NCI-H2107 treated with DMSO at 0.1 percent for 48 hours (cell line): Measurements from ENCODE around the gene DYNLRB1.
"Not testable (repeated sequence)": the region's sequence is repeated elsewhere in the genome, so short reads cannot be mapped to it uniquely, and the experiment has no call there.

ENCODE experiments used
- DNase-seq: peaks from one replicate; lab custom pipeline; 2025; ENCODE audit not compliant: unreplicated experiment; lab: John Stamatoyannopoulos, UW

DYNLRB1 gene

DNA sequence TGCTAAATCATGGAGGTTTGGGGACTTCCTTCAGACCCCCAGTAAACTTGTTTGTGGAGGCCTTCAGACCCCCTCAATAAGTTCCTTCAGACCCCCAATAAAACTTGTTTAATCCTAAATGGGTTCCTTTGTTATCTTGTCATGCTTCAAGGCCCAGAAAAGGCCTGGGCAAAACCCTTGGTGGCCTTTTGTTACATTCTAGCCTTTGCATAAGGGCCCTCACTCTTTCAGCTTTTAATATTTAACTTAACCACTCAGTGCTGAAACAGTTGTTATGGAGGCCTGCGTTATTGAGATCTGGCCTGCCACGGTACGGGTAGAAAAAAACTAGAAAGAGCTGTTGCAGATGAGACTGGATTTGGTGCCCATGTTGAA, 4.3 kb upstream of the DYNLRB1 start:
- DNase-seq = no peak

GRCh38 chr20:34512266-34512954, 3.8 kb upstream of the DYNLRB1 start:
- DNase-seq = no peak

DNA sequence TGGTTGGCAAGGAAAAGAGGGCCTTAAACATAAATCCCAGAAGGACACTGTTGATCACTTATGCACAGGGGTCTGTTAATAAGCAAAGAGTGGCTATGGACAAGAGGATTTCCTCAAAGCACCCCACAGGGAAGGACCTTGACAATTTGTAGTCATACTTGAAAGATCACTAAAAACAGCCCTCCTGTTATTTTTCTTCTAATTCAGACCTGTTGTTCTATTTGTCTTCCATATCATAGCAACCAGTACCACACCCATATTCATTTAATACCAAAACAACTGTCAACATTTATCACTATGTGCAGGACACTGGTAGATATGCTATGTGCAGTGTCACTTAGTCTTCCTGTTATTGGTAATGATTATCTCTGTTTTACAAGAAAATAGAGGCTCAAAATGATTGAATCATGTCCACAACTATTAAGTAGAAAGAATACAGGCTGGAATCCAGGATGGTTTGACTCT, 3.2 kb upstream of the DYNLRB1 start:
- no peak for DNase-seq

GRCh38 chr20:34514034-34514433, 2.2 kb upstream of the DYNLRB1 start:
- not testable (repeated sequence) for DNase-seq

DNA sequence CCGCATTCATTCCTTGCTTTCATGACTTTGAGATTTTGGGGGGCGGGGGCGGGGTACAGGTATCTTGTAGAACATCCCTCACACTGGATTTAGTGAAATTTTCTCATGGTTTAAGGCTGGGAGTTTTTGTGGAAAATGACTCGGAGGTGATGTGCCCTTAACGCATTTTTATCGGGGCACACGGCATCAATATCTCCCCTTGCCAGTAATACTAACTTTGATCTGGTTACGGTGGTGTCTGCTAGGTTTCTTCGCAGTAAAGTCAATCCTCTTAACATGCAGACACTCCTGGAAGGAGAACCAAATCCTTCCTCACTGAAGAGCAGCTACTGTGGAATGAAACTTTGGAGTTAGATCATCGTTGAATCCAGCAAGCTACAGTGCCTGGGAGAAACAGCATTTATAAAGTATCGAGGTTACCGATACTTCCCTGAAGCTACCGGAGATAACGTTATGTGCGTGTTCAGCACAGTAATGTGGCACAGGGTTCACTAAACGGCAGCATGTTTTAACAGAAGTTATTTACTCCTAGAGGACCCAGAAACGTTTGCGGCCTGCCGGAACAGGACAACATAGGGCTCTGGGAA, 1.2 kb upstream of the DYNLRB1 start:
- no peak for DNase-seq

GRCh38 chr20:34515484-34516246, 557 bp upstream of the DYNLRB1 start:
- DNase-seq = peak; percentile 55

DNA sequence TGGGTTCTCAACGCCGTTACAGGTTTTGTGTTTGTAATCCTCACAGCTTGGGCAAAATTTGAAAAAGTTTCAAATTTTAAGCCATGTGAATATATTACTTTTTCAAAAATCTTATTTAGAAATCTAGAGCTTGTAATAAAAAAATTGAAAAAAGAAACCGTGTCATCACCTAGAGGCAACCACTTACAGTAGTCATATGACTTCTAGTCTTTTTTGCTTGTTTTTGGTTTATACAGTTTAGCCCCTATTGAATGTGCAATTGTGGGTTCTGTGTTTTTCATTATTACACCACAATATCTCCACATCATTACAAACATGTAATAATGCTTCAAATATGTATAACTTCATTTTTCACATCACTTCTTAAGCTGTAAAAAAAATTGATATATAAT, 888 bp downstream of the DYNLRB1 start:
- no peak for DNase-seq

GRCh38 chr20:34518863-34519262, 2.6 kb downstream of the DYNLRB1 start:
- DNase-seq = not testable (repeated sequence)

GRCh38 chr20:34519841-34520240, 3.6 kb downstream of the DYNLRB1 start:
- DNase-seq = not testable (repeated sequence)

DNA sequence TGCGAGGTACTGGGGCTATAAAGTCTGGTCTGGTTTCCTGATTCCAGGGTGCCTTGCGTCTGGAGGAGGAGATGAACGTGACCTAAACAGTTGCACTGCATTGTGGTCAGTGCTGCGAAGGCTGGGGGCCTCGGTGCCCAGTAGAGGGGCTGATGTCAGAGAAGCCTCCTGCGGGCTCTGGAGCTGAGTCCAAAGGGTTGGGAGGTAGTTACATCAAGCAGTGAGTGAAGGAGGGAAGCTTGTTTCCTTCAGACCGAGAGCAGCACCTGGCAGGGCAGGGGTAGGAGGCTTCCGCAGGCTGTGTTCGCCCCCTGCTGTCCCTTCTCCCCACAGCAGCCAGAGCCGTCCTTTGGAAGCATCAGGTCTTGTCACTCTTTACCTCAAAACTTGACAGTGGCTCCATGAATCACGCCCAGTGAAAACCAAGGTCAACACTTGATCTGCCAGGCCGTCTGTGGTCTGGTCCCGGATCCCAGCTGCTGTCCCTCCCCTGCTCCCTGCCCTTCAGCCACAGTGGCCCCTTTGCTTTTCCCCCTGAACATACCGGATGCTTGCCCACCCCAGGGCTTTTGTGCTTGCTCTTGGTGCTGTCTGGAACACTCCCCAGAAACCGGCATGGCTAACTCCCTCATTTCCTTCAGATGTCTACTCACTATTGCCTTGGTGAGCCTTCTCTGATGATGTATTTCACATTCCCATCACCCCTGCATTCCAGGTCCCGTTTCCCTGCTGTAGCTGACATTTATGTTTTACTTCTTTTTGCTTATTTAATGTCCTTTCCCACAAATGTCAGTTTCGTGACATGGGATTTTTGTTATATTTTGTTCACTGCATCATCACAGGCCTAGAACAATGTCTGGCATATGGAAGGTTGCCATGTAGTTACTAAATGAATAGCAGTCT, 7.0 kb downstream of the DYNLRB1 start:
- peak; percentile 31 for DNase-seq

- DNase-seq = no peak
These were observed 8.2 kb downstream of the DYNLRB1 start for GRCh38 chr20:34524426-34524825.

GRCh38 chr20:34525342-34525708, 9.1 kb downstream of the DYNLRB1 start:
- no peak for DNase-seq

DNA sequence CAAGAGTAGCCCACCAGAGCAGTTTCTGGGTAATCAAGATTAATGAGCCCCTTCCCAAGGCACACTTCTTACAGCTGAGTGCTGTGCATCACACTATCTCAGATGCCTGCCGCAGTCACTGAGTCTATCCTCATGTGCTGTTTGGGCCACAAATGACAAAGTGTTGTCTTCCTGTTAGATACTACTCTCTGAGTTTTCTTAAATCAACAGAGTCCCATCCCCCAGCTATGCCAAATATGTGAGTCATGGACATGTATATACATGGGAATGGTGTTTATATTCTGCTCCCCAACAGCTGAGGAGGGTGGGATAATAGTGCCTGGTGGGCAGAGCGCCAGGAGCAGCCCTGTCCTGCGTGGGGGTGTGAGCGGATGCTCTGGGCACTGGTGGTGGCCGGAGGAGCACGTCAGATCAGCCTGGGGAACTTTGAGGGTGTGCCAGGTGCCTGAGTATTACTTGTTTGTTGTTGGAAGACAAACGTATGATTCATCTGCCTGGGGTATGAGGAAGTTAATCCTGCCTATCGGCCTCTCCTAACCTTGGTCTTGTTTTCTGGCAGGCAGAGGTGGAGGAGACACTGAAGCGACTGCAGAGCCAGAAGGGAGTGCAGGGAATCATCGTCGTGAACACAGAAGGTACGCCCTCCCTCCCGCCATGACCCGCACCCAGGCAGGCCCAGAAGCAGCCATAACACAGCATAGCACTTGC, 9.6 kb downstream of the DYNLRB1 start:
- no peak for DNase-seq

DNA sequence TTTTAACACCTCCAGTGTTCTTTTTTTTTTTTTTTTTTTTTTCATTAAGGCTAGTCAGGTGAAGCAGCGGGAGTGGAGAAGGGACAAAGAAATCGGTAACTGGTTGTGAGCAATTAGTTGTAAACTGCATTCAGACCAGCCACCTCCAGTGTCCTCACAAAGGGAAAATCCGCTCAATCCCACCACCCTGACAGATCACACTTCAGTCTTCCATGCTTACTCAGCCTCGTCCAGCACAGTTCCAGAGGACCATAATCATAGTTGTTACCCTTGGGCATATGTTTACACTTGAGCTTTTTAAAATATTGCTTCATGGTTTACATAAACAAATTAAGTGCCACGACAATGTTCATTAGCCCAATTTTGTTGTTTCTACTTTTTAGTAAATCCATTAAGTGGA, 10.2 kb downstream of the DYNLRB1 start:
- no peak for DNase-seq

DNA sequence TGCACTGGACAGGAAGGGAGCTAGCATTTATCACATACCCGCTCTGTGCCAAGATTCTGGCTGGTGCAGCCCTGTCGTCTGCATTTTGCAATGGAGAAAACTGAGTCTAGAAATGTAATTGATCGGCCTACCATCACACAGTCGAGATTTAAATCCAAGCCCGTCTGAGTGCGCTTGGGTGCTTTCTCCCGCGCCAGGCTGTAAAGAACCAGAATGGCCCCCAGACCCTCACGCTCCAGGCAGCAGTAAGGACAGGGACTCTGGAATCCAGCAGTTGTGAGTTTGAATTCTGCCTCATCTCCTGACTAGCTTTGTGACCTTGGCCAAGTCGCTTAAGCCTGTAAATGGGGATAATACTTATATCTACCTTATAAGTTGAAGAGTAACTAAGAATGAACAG, 10.8 kb downstream of the DYNLRB1 start:
- DNase-seq = no peak

DNA sequence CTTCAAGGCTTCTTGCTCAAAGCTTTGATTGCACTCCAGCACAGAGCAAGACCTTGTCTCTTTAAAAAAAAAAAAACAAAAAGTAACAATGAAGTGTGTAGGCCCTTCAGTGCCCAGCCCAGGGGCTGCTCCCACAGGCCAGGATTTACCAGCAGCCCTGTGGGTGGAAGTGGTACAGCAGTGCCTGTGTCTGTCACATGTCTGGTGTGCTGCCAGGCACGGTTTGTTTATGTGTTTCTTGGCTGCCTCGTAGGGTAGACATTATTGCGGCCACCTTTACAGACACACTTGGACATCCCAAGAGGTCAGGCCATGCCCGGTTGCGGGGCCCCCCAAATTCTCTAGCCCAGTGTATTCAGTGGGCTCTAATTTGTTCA, 12.7 kb downstream of the DYNLRB1 start:
- DNase-seq = no peak

GRCh38 chr20:34529742-34530141, 13.5 kb downstream of the DYNLRB1 start:
- DNase-seq = no peak

DNA sequence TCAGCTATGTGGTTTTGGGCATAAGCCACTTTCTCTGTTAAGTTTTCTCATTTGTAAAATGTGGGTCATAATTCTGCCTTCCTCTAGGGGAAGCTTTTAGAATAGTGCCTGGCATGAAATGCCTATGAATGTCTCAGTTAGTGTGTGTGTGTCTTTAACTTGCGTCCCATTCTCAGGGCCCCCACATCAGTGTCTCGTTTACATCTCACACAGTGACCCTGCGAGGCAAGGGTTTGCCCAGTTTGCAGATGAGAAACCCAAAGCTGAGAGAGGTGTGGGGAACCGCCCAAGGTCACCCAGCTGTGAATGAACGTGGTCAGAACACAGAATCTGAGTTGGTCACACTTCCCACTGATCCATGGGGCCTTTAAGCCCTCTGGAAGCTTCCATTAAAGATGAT, 14.1 kb downstream of the DYNLRB1 start:
- DNase-seq = no peak

- DNase-seq = no peak
These were observed 15.5 kb downstream of the DYNLRB1 start for GRCh38 chr20:34531608-34532265.

- DNase-seq = no peak
These were observed 16.1 kb downstream of the DYNLRB1 start for GRCh38 chr20:34532320-34532719.
